Esophagus muscularis mucosa (tissue), 3 donors: ENCODE results near the gene CDK14.

Source experiments
- POLR2A ChIP-seq: fragments of 450-650 bp; IDR thresholded peaks from one replicate; pipeline ENCODE4 v1.6.1; 2017; ENCODE audit warnings: antibody characterized with exemption, moderate library complexity, mild to moderate bottlenecking, low read depth
- TF ChIP-seq, protein P1 (sequence below), 3 experiments: fragments of 200-600 bp in 2 of 3; fragments of 450-650 bp in 1 of 3; sonication (generic) in 2 of 3; IDR thresholded peaks; one replicate each; pipeline ENCODE4 v1.5.1; 2017 to 2019; ENCODE audit warnings: antibody characterized with exemption in 3 of 3, mild to moderate bottlenecking in 2 of 3, moderate library complexity in 1 of 3

DNA sequence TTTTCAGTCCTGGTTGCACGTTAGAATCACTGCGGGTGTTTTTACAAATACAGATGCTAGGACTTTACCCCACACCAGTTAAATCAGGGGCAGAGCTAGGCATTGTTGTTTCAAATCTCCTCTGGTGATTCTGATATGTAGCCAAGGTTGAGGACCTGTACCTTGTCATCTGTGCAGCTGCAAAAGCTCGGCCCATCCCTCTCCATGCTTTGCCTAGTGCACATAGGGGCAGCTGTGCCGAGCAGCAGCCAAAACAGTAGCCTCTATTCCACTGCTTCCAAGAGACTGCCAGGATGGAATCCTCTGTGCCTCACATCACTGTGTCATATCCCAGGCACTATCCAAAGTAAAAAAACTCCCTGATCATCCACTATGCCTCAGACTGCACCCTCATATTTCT lies 181.3 kb downstream of the CDK14 start:
- TF ChIP-seq POLR2A, result no peak
- TF ChIP-seq, protein P1, sequence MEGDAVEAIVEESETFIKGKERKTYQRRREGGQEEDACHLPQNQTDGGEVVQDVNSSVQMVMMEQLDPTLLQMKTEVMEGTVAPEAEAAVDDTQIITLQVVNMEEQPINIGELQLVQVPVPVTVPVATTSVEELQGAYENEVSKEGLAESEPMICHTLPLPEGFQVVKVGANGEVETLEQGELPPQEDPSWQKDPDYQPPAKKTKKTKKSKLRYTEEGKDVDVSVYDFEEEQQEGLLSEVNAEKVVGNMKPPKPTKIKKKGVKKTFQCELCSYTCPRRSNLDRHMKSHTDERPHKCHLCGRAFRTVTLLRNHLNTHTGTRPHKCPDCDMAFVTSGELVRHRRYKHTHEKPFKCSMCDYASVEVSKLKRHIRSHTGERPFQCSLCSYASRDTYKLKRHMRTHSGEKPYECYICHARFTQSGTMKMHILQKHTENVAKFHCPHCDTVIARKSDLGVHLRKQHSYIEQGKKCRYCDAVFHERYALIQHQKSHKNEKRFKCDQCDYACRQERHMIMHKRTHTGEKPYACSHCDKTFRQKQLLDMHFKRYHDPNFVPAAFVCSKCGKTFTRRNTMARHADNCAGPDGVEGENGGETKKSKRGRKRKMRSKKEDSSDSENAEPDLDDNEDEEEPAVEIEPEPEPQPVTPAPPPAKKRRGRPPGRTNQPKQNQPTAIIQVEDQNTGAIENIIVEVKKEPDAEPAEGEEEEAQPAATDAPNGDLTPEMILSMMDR (IDR thresholded peaks at IDR 0.05), result no peak
